HCT116 (cell line): ENCODE measurements around the gene ANO9. TPM values are rescaled to one million over a fixed set of nuclear protein-coding genes. Genes with fewer than 3 reads are reported as not detected.

Experiments used
- ATAC-seq: fragments of 200-7000 bp; cut with Tn5 transposase; 2 replicates; pipeline ENCODE4 v1.9.1; 2020; ENCODE audit warnings: mild to moderate bottlenecking, moderate library complexity
- BruUV-seq: library from RNA; stranded (reverse); fragments of 400-500 nt; replicated peaks from 2 replicates; lab custom pipeline; 2021; lab: Mats Ljungman, UMichigan
- CTCF ChIA-PET: fragments of 300-600 bp; sonication (Branson Sonifier 250); formaldehyde crosslinking; loops from one replicate; lab custom pipeline; 2021; ENCODE audit warnings: antibody characterized with exemption; lab: Charles Lee
- POLR2A ChIA-PET: fragments of 300-600, 350-600 bp; sonication (Branson Sonifier 250); formaldehyde crosslinking; loops from one replicate; lab custom pipeline; 2021; ENCODE audit warnings: antibody characterized with exemption; lab: Charles Lee
- RAD21 ChIA-PET, 2 experiments: fragments of 300-600 bp; sonication (Branson Sonifier 250); formaldehyde crosslinking; loops; one replicate each; lab custom pipeline; 2023; ENCODE audit warnings: low total read pairs in 2 of 2; ENCODE audit not compliant: uncharacterized antibody in 2 of 2, unreplicated experiment in 2 of 2, low non-redundant PET in 1 of 2; lab: Charles Lee
- DNase-seq: peaks from one replicate; pipeline ENCODE4 v3.0.0-alpha.2; 2010; ENCODE audit warnings: low read depth, low spot score
- H2AFZ ChIP-seq: fragments of 200-600 bp; shearing (Covaris generic), sonication (generic); 2 replicates; pipeline ENCODE4 v1.6.1; 2017; ENCODE audit warnings: low read depth, mixed run types, mixed read lengths, antibody characterized with exemption, low read length; ENCODE audit not compliant: poor library complexity, severe bottlenecking
- H3K27ac ChIP-seq: 2 replicates; pipeline ENCODE4 v1.5.1; 2012; ENCODE audit warnings: low read depth, low read length
- H3K27me3 ChIP-seq: fragments of 200-600 bp; sonication (generic); 2 replicates; pipeline ENCODE4 v1.6.1; 2016; ENCODE audit warnings: mixed run types, low read length, mixed read lengths; ENCODE audit not compliant: insufficient read depth
- H3K36me3 ChIP-seq, 2 experiments: fragments of 200-500 bp in 1 of 2; fragments of 200-600 bp in 1 of 2; sonication (Bioruptor generic) in 1 of 2; sonication (generic) in 1 of 2; 2 replicates each; pipeline versions ENCODE4 v1.5.1 to v1.6.1; 2014 to 2016; ENCODE audit warnings: low read length in 2 of 2, inconsistent platforms in 1 of 2, mixed read lengths in 1 of 2, mixed run types in 1 of 2; ENCODE audit not compliant: insufficient read depth in 2 of 2, control insufficient read depth in 1 of 2
- H3K4me1 ChIP-seq, 2 experiments: fragments of 200-600 bp in 1 of 2; sonication (generic) in 1 of 2; 2 replicates each; pipeline versions ENCODE4 v1.5.1 to v1.6.1; 2012 to 2017; ENCODE audit warnings: low read length in 2 of 2, inconsistent platforms in 1 of 2, mild to moderate bottlenecking in 1 of 2, mixed read lengths in 1 of 2, mixed run types in 1 of 2, moderate library complexity in 1 of 2; ENCODE audit not compliant: insufficient read depth in 2 of 2, control insufficient read depth in 1 of 2
- H3K4me2 ChIP-seq: fragments of 200-600 bp; sonication (generic); 2 replicates; pipeline ENCODE4 v1.6.1; 2017; ENCODE audit warnings: mixed run types, low read length, mixed read lengths
- H3K4me3 ChIP-seq, 2 experiments: fragments of 200-600 bp in 1 of 2; sonication (generic) in 1 of 2; replicated peaks in 1 of 2; 2 replicates each; pipeline ENCODE4 v1.5.1; 2011 to 2016; ENCODE audit warnings: low read length in 2 of 2, control low read depth in 1 of 2, low read depth in 1 of 2, mild to moderate bottlenecking in 1 of 2, mixed read lengths in 1 of 2, mixed run types in 1 of 2
- H3K79me2 ChIP-seq: fragments of 200-600 bp; sonication (generic); 2 replicates; pipeline ENCODE4 v1.6.1; 2017; ENCODE audit warnings: mild to moderate bottlenecking, mixed run types, low read length, moderate library complexity, mixed read lengths; ENCODE audit not compliant: insufficient read depth
- H3K9ac ChIP-seq: fragments of 200-600 bp; sonication (generic); 2 replicates; pipeline ENCODE4 v1.6.1; 2016; ENCODE audit warnings: low read length, mixed read lengths
- H3K9me2 ChIP-seq: fragments of 200-600 bp; sonication (generic), shearing (Covaris generic); 2 replicates; pipeline ENCODE4 v1.6.1; 2017; ENCODE audit warnings: mixed run types, mild to moderate bottlenecking, moderate library complexity; ENCODE audit not compliant: insufficient read depth
- H3K9me3 ChIP-seq, 2 experiments: fragments of 200-500 bp in 1 of 2; fragments of 200-600 bp in 1 of 2; sonication (Bioruptor generic) in 1 of 2; sonication (generic) in 1 of 2; 2 replicates each; pipeline ENCODE4 v1.6.1; 2014 to 2017; ENCODE audit warnings: low read length in 2 of 2, mixed read lengths in 2 of 2, inconsistent platforms in 1 of 2, low read depth in 1 of 2, mild to moderate bottlenecking in 1 of 2, mixed run types in 1 of 2, moderate library complexity in 1 of 2; ENCODE audit not compliant: control insufficient read depth in 1 of 2, insufficient read depth in 1 of 2
- H4K20me1 ChIP-seq: fragments of 200-600 bp; sonication (generic), shearing (Covaris generic); 2 replicates; pipeline ENCODE4 v1.6.1; 2017; ENCODE audit warnings: mixed run types, mild to moderate bottlenecking, moderate library complexity; ENCODE audit not compliant: insufficient read depth
- CBX3 ChIP-seq: IDR thresholded peaks from 2 replicates; pipeline ENCODE4 v1.6.1; 2012; ENCODE audit warnings: low read depth
- CEBPB ChIP-seq: IDR thresholded peaks from 2 replicates; pipeline ENCODE4 v1.6.1; 2012; ENCODE audit warnings: low read depth
- EGR1 ChIP-seq: IDR thresholded peaks from 2 replicates; pipeline ENCODE4 v1.6.1; 2012; ENCODE audit warnings: low read depth
- ELF1 ChIP-seq: IDR thresholded peaks from 2 replicates; pipeline ENCODE4 v1.6.1; 2012; ENCODE audit warnings: low read depth, borderline replicate concordance
- EZH2 ChIP-seq: fragments of 200-600 bp; sonication (generic); IDR thresholded peaks from 2 replicates; pipeline ENCODE4 v1.6.1; 2017; ENCODE audit warnings: antibody characterized with exemption, mixed run types
- EZH2phosphoT487 ChIP-seq: fragments of 200-600 bp; IDR thresholded peaks from 2 replicates; pipeline ENCODE4 v1.6.1; 2018; ENCODE audit warnings: antibody characterized with exemption, borderline replicate concordance
- FOSL1 ChIP-seq: IDR thresholded peaks from 2 replicates; pipeline ENCODE4 v1.6.1; 2012; ENCODE audit warnings: low read depth
- MAX ChIP-seq: IDR thresholded peaks from 2 replicates; pipeline ENCODE4 v1.6.1; 2012
- POLR2A ChIP-seq: IDR thresholded peaks from 2 replicates; pipeline ENCODE4 v1.7.0; 2011; ENCODE audit warnings: borderline replicate concordance; ENCODE audit not compliant: insufficient read depth, insufficient read length; ENCODE audit errors: extremely low read depth
- RAD21 ChIP-seq: IDR thresholded peaks from 2 replicates; pipeline ENCODE4 v1.6.1; 2012; ENCODE audit warnings: low read depth, mild to moderate bottlenecking
- TCF7L2 ChIP-seq: IDR thresholded peaks from 2 replicates; pipeline ENCODE4 v1.7.0; 2011; ENCODE audit warnings: borderline replicate concordance, inconsistent platforms; ENCODE audit not compliant: insufficient read depth, insufficient read length; ENCODE audit errors: extremely low read depth
- YY1 ChIP-seq: IDR thresholded peaks from 2 replicates; pipeline ENCODE4 v1.6.1; 2011; ENCODE audit warnings: low read length, low read depth, moderate library complexity, mild to moderate bottlenecking; ENCODE audit not compliant: insufficient replicate concordance; ENCODE audit errors: extremely low read depth
- ZBTB33 ChIP-seq: IDR thresholded peaks from 2 replicates; pipeline ENCODE4 v1.6.1; 2011; ENCODE audit warnings: mild to moderate bottlenecking, low read length, moderate library complexity; ENCODE audit not compliant: insufficient replicate concordance; ENCODE audit errors: extremely low read depth
- ZFX ChIP-seq: fragments of 450-650 bp; IDR thresholded peaks from 2 replicates; pipeline ENCODE4 v1.6.1; 2017
- intact Hi-C: fragments of 100-400 bp; cut with micrococcal nuclease; formaldehyde crosslinking; loops from 2 replicates; pipeline ENCODE4 v1.10.0; 2022
- total RNA-seq: library from RNA; stranded (reverse); gene quantifications from one replicate; pipeline ENCODE4 v1.2.1, GENCODE V29; 2021; ENCODE audit not compliant: unreplicated experiment

The ANO9 gene
- total RNA-seq, 1 experiment from 2014 or later = 70.3 TPM

GRCh38 chr11:383431-383830, 58.4 kb downstream of the ANO9 start:
- TF ChIP-seq FOSL1 (no peak), ZBTB33 (no peak), POLR2A (no peak), EZH2phosphoT487 (no peak), EZH2 (no peak), EGR1 (no peak), CEBPB (no peak), ZFX (no peak), ELF1 (no peak), YY1 (no peak), MAX (no peak), RAD21 (no peak), TCF7L2 (no peak), CBX3 (no peak)
- ChIA-PET RAD21 (no interaction called here), POLR2A (no interaction called here), CTCF (no interaction called here)
- no TSS peak for BruUV-seq
- H3K9me2 ChIP-seq = no peaks in the 10 kb centered on the region
- H3K79me2 ChIP-seq = no peaks in the 10 kb centered on the region
- H4K20me1 ChIP-seq = no peaks in the 10 kb centered on the region
- H3K27me3 ChIP-seq = no peaks in the 10 kb centered on the region
- H3K36me3 ChIP-seq = no peaks in the 10 kb centered on the region
- H3K4me2 ChIP-seq = no peak overlapping the region
- H3K27ac ChIP-seq = no peak overlapping the region
- H2AFZ ChIP-seq = no peak overlapping the region
- intact Hi-C loops = no loop called here
- no peak overlapping the region for H3K4me3 ChIP-seq
- H3K4me1 ChIP-seq = no peaks in the 10 kb centered on the region
- H3K9ac ChIP-seq = no peak overlapping the region
- no peaks in the 10 kb centered on the region; a peak in 1 of 4 replicates for H3K9me3 ChIP-seq
- DNase-seq (no peak), ATAC-seq (no peak)
